ENCODE data around the gene RNF223.
"Not testable (repeated sequence)": the region's sequence is repeated elsewhere in the genome, so short reads cannot be mapped to it uniquely, and the experiment has no call there.

RNF223 gene

GRCh38 chr1:1044455-1045078 is 29.5 kb downstream of the RNF223 start:
- DNase-seq (ENCODE audit: low read depth), result no peak

GRCh38 chr1:1043921-1044320 is 30.2 kb downstream of the RNF223 start:
- no peak for DNase-seq (ENCODE audit: low read depth)

GRCh38 chr1:1043411-1043810 is 30.7 kb downstream of the RNF223 start:
- DNase-seq (ENCODE audit: low read depth), result no peak

- DNase-seq (ENCODE audit: low read depth), result no peak
Measured at GRCh38 chr1:1042835-1043234, 31.3 kb downstream of the RNF223 start.

GRCh38 chr1:1041873-1042272 is 32.2 kb downstream of the RNF223 start:
- no peak for DNase-seq (ENCODE audit: low read depth)

- no peak for DNase-seq (ENCODE audit: low read depth)
Measured at GRCh38 chr1:1041092-1041523, 33.0 kb downstream of the RNF223 start.

- DNase-seq (ENCODE audit: low read depth), result peak; percentile 92
Measured at GRCh38 chr1:1040004-1040991, 33.8 kb downstream of the RNF223 start.

GRCh38 chr1:1039145-1039910 is 34.8 kb downstream of the RNF223 start:
- DNase-seq (ENCODE audit: low read depth), result no peak

- DNase-seq (ENCODE audit: low read depth), result no peak
Measured at GRCh38 chr1:1038694-1039093, 35.4 kb downstream of the RNF223 start.

- no peak for DNase-seq (ENCODE audit: low read depth)
Measured at GRCh38 chr1:1037366-1038327, 36.5 kb downstream of the RNF223 start.

GRCh38 chr1:1035291-1035943 is 38.7 kb downstream of the RNF223 start:
- no peak for DNase-seq (ENCODE audit: low read depth)

GRCh38 chr1:1034439-1034781 is 39.7 kb downstream of the RNF223 start:
- DNase-seq (ENCODE audit: low read depth), result no peak

- DNase-seq (ENCODE audit: low read depth), result no peak
Measured at GRCh38 chr1:1033731-1034438, 40.2 kb downstream of the RNF223 start.

GRCh38 chr1:1033009-1033587 is 41.0 kb downstream of the RNF223 start:
- DNase-seq (ENCODE audit: low read depth), result peak; percentile 74

GRCh38 chr1:1032424-1032823 is 41.7 kb downstream of the RNF223 start:
- DNase-seq (ENCODE audit: low read depth), result no peak

- DNase-seq (ENCODE audit: low read depth), result no peak
Measured at GRCh38 chr1:1031659-1032235, 42.4 kb downstream of the RNF223 start.

- DNase-seq (ENCODE audit: low read depth), result not testable (repeated sequence)
Measured at GRCh38 chr1:1030867-1031658, 43.0 kb downstream of the RNF223 start.

- DNase-seq (ENCODE audit: low read depth), result no peak
Measured at GRCh38 chr1:1027791-1028190, 46.3 kb downstream of the RNF223 start.

All from EH (cell line).